Liver (tissue), 3 donors: ENCODE measurements around the gene KLHL9.

Experiments
- FOXA1 ChIP-seq: IDR thresholded peaks from 2 replicates; pipeline ENCODE4 v1.6.1; 2016; ENCODE audit warnings: antibody characterized with exemption
- GABPA ChIP-seq, 2 donors: IDR thresholded peaks in 1 of 2; conservative IDR thresholded peaks in 1 of 2; 2 replicates each; pipeline ENCODE4 v1.6.1; 2016; ENCODE audit warnings: antibody characterized with exemption in 2 of 2, mild to moderate bottlenecking in 1 of 2, moderate library complexity in 1 of 2
- JUND ChIP-seq, 2 donors: IDR thresholded peaks; 2 replicates each; pipeline ENCODE4 v1.6.1; 2016; ENCODE audit warnings: antibody characterized with exemption in 2 of 2
- RAD21 ChIP-seq, 2 donors: IDR thresholded peaks; 2 replicates each; pipeline ENCODE4 v1.6.1; 2016; ENCODE audit warnings: antibody characterized with exemption in 2 of 2, mild to moderate bottlenecking in 2 of 2
- TAF1 ChIP-seq: conservative IDR thresholded peaks from 2 replicates; pipeline ENCODE4 v1.6.1; 2016; ENCODE audit warnings: antibody characterized with exemption, mild to moderate bottlenecking
- YY1 ChIP-seq: IDR thresholded peaks from 2 replicates; pipeline ENCODE4 v1.6.1; 2016; ENCODE audit warnings: antibody characterized with exemption, mild to moderate bottlenecking
- TF ChIP-seq, protein P1 (sequence below): fragments of 150-350 bp; IDR thresholded peaks from 2 replicates; pipeline ENCODE4 v1.5.1; 2017; ENCODE audit warnings: improper control_type of control experiment, low read depth, low read length; ENCODE audit not compliant: missing input control
- TF ChIP-seq, protein P2 (sequence below): IDR thresholded peaks from 2 replicates; pipeline ENCODE4 v1.6.1; 2016; ENCODE audit warnings: antibody characterized with exemption, mild to moderate bottlenecking
- TF ChIP-seq, protein P3 (sequence below): IDR thresholded peaks from 2 replicates; pipeline ENCODE4 v1.6.1; 2016; ENCODE audit warnings: antibody characterized with exemption
- TF ChIP-seq, protein P4 (sequence below): IDR thresholded peaks from 2 replicates; pipeline ENCODE4 v1.6.1; 2016; ENCODE audit warnings: antibody characterized with exemption
- donor health status: healthy.
- donor health status: healthy.

DNA sequence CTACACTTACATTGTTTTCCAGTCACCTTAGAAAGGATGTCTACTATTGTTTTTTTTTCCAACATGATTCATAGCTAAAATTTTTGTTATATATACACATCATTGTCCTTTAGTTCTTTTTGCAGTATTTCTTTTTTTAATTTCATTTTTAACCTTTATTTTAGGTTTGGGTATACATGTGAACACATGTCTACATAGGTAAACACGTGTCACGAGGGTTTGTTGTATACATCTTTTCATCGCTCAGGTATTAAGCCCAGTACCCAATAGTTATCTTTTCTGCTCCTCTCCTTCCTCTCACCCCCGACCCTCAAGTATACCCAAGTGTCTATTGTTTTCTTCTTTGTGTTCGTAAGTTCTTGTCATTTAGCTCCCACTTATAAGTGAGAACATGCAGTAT lies 49.1 kb downstream of the KLHL9 start:
- no peak for TF ChIP-seq TAF1
- TF ChIP-seq, protein P1, sequence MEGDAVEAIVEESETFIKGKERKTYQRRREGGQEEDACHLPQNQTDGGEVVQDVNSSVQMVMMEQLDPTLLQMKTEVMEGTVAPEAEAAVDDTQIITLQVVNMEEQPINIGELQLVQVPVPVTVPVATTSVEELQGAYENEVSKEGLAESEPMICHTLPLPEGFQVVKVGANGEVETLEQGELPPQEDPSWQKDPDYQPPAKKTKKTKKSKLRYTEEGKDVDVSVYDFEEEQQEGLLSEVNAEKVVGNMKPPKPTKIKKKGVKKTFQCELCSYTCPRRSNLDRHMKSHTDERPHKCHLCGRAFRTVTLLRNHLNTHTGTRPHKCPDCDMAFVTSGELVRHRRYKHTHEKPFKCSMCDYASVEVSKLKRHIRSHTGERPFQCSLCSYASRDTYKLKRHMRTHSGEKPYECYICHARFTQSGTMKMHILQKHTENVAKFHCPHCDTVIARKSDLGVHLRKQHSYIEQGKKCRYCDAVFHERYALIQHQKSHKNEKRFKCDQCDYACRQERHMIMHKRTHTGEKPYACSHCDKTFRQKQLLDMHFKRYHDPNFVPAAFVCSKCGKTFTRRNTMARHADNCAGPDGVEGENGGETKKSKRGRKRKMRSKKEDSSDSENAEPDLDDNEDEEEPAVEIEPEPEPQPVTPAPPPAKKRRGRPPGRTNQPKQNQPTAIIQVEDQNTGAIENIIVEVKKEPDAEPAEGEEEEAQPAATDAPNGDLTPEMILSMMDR, result no peak
- TF ChIP-seq RAD21 (IDR thresholded peaks at IDR 0.05), result no peak
- no peak for TF ChIP-seq YY1
- TF ChIP-seq JUND (IDR thresholded peaks at IDR 0.05), result no peak
- TF ChIP-seq, protein P2, sequence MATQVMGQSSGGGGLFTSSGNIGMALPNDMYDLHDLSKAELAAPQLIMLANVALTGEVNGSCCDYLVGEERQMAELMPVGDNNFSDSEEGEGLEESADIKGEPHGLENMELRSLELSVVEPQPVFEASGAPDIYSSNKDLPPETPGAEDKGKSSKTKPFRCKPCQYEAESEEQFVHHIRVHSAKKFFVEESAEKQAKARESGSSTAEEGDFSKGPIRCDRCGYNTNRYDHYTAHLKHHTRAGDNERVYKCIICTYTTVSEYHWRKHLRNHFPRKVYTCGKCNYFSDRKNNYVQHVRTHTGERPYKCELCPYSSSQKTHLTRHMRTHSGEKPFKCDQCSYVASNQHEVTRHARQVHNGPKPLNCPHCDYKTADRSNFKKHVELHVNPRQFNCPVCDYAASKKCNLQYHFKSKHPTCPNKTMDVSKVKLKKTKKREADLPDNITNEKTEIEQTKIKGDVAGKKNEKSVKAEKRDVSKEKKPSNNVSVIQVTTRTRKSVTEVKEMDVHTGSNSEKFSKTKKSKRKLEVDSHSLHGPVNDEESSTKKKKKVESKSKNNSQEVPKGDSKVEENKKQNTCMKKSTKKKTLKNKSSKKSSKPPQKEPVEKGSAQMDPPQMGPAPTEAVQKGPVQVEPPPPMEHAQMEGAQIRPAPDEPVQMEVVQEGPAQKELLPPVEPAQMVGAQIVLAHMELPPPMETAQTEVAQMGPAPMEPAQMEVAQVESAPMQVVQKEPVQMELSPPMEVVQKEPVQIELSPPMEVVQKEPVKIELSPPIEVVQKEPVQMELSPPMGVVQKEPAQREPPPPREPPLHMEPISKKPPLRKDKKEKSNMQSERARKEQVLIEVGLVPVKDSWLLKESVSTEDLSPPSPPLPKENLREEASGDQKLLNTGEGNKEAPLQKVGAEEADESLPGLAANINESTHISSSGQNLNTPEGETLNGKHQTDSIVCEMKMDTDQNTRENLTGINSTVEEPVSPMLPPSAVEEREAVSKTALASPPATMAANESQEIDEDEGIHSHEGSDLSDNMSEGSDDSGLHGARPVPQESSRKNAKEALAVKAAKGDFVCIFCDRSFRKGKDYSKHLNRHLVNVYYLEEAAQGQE, result no peak
- no peak for TF ChIP-seq GABPA (IDR thresholded peaks at IDR 0.05 in 1 of 2, conservative IDR thresholded peaks at IDR 0.05 in 1 of 2)
- TF ChIP-seq, protein P3, sequence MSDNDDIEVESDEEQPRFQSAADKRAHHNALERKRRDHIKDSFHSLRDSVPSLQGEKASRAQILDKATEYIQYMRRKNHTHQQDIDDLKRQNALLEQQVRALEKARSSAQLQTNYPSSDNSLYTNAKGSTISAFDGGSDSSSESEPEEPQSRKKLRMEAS, result no peak
- TF ChIP-seq FOXA1, result no peak
- TF ChIP-seq, protein P4, sequence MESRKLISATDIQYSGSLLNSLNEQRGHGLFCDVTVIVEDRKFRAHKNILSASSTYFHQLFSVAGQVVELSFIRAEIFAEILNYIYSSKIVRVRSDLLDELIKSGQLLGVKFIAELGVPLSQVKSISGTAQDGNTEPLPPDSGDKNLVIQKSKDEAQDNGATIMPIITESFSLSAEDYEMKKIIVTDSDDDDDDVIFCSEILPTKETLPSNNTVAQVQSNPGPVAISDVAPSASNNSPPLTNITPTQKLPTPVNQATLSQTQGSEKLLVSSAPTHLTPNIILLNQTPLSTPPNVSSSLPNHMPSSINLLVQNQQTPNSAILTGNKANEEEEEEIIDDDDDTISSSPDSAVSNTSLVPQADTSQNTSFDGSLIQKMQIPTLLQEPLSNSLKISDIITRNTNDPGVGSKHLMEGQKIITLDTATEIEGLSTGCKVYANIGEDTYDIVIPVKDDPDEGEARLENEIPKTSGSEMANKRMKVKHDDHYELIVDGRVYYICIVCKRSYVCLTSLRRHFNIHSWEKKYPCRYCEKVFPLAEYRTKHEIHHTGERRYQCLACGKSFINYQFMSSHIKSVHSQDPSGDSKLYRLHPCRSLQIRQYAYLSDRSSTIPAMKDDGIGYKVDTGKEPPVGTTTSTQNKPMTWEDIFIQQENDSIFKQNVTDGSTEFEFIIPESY, result no peak
